OCI-LY7 (cell line): Measurements from ENCODE around the gene CATSPER3.

Source experiments
- EZH2phosphoT487 ChIP-seq: fragments of 200-600 bp; sonication (generic); IDR thresholded peaks from 2 replicates; pipeline ENCODE4 v1.6.1; 2018; ENCODE audit warnings: low read depth, borderline replicate concordance, mild to moderate bottlenecking, mixed run types, antibody characterized with exemption, low read length, moderate library complexity, mixed read lengths
- TF ChIP-seq, protein P1 (sequence below): fragments of 200-600 bp; sonication (generic); conservative IDR thresholded peaks from 2 replicates; pipeline ENCODE4 v1.5.1; 2014; ENCODE audit warnings: mild to moderate bottlenecking, antibody characterized with exemption, low read length, moderate library complexity, mixed read lengths

DNA sequence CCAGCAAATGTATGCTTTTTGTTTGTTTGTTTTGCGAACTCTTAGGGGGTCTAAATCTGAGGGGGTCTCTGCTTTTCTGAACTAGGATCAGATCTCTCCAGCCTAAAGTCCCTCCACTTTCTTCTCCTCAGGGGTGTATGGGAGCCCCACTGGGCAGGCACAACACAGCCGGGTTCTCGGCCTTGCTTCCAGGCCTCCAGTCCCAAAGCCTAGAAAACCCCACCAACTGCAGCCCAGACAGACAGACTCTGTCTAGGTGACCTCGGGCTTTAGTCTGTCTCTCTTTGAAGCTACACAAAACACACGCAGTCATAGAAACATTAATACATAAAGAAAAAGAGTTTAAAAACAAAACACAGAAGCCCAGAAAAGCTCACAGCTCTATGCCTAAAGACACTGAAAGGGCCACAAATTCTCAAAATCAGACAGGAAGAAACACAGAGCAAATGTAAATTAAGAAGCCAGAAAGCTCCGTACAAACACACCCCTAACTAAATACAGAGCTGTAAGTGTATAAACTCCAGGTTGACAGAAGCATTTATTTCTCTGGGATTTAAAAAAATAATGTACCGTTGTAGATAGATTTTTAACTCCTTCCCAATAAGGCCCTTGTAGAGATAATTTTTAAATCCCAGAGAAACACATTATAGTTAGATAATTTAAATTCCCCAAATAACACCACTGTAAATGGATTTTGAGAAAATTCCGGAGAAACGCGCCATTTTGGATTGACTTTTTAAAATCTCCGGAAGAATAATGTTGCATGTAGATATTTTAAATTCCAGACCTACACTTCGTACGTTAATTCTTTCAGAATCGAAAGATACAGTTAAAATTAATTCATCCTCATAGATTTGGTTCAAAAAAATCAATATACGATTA lies 64.3 kb downstream of the CATSPER3 start:
- TF ChIP-seq, protein P1, sequence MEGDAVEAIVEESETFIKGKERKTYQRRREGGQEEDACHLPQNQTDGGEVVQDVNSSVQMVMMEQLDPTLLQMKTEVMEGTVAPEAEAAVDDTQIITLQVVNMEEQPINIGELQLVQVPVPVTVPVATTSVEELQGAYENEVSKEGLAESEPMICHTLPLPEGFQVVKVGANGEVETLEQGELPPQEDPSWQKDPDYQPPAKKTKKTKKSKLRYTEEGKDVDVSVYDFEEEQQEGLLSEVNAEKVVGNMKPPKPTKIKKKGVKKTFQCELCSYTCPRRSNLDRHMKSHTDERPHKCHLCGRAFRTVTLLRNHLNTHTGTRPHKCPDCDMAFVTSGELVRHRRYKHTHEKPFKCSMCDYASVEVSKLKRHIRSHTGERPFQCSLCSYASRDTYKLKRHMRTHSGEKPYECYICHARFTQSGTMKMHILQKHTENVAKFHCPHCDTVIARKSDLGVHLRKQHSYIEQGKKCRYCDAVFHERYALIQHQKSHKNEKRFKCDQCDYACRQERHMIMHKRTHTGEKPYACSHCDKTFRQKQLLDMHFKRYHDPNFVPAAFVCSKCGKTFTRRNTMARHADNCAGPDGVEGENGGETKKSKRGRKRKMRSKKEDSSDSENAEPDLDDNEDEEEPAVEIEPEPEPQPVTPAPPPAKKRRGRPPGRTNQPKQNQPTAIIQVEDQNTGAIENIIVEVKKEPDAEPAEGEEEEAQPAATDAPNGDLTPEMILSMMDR, result no peak
- no peak for TF ChIP-seq EZH2phosphoT487
